NCI-H1930 (cell line): ENCODE measurements around the gene DBNDD1.
"Not testable (repeated sequence)": the region's sequence is repeated elsewhere in the genome, so short reads cannot be mapped to it uniquely, and the experiment has no call there.

Source experiments
- DNase-seq, 2 experiments: peaks; one replicate each; lab custom pipeline; 2025; lab: John Stamatoyannopoulos, UW

DBNDD1 gene, protein sequence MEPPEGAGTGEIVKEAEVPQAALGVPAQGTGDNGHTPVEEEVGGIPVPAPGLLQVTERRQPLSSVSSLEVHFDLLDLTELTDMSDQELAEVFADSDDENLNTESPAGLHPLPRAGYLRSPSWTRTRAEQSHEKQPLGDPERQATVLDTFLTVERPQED

DNA sequence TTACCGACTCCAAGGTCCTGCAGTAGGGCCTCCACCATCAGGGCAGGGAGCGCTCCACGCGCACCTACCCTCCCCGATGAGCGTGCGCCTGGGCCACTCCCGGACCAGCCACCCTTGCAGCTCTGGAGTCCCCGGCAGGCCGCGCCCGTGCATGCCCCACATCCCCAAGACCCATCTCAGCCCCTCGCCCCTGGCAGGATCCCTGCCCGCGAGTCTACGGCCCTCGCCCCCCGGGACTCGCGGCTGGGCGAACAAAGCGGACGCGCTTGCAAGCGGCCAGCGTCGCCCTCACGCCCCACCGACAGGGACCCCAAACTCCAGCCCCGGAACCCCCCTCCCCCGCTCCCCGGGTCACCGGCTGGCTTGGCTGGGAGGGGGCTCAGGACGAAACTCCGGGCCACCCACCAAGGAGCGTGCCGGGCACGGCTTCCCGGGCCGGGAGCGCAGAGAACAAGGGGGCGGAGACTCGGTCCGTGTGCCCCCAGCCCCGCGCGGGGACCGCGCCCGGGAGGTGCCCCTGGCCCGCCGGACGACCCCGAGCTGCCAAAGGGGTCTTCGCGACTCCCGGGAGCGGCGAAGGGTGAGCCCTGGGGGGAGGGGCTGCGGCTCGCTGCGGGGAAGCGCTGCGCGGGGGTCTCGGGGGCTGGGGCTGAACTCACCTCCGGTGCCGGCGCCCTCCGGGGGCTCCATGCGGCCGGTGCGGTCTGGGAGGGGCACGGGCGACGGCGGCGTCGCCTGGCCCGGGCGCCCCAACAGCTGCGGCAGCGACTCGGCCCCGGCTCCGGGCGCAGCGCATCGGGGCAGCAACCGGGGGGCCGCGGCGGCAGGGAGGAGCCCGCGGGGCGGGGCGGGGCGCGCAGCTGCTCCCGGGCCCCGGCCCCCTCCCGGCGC lies at the start of gene DBNDD1:
Gene DBNDD1, minus strand, starts transcription at position 805 of the 891 bp plus-strand sequence. Its CDS starts 115 bp downstream, at position 690.
- no peak for DNase-seq

- DNase-seq, result no peak
These were observed 42.2 kb upstream of the DBNDD1 start for GRCh38 chr16:90061437-90061836.

DNA sequence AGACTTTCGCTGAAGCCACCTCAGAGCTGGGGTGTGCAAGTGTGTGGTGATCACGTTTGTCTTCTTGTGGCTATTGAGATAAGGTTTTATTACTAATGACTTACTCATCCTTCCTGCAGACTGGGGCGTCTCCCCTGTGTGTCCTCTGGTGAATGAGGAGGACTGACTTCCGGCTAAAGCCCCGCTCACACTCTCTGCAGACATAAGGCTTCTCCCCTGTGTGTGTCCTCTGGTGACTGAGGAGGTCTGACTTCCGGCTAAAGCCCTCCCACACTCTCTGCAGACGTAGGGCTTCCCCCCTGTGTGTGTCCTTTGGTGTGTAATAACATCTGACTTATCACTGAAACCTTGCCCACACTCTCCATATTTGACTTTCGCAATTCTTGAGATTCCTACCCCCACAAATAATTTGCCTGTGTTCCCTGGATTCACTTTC lies 38.5 kb upstream of the DBNDD1 start:
- DNase-seq, result no peak

DNA sequence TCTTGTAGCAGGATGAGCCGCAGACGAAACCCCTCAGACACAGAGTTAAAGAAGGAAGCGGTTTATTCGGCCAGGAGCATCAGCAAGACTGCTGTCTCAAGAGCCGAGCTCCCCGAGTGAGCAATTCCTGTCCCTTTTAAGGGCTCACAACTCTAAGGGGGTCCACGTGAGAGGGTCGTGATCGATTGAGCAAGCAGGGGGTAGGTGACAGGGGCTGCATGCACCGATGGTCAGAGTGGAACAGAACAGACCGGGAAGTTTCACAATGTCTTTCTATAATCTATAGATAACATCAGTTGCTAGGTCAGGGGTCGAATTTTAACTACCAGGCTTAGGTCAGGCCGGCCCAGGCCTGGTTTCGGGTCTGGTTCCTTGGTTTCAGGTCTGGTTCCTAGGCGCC lies 37.3 kb upstream of the DBNDD1 start:
- DNase-seq, result not testable (repeated sequence)

DNA sequence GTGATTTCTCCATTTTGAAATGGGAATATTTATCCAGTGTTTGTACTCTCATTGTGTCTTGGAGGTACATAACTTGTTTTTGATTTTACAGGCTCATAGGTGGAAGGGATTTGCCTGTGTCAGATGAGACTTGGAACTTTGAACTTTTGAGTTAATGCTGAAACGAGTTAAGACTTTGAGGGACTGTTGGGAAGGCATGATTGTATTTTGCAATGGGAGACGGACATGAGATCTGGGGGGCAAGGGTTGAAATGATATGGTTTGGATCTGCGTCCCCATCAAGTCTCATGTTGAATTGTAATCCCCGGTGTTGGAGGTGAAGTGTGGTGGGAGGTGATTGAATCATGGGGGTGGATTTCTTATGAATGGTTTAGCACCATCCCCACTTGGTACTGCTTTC lies 36.1 kb upstream of the DBNDD1 start:
- no peak for DNase-seq

- no peak for DNase-seq
These were observed 35.3 kb upstream of the DBNDD1 start for GRCh38 chr16:90054554-90054953.

DNA sequence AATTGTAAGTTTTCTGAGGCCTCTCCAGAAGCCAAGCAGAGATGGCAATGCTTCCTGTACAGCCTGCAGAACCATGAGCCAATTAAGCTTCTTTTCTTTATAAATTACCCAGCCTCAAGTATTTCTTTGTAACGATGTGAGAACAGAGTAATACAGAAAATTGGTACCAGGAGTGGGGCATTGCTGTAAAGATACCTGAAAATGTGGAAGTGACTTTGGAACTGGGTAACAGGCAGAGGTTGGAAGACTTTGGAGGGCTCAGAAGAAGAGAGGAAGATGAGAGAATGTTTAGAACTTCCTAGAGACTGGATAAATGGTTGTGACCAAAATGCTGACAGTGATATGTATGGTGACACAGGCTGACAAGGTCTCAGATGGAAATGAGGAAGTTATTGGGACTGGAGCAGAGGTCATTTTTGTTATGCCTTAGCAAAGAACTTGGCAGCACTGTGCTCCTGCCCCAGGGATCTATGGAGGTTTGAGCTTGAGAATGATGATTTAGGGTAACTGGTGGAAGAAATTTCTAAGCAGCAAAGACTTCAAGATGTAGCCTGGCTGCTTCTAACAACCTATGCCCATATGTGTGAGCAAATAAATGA lies 34.7 kb upstream of the DBNDD1 start:
- DNase-seq, result no peak

- DNase-seq, result no peak
These were observed 31.7 kb upstream of the DBNDD1 start for GRCh38 chr16:90050969-90051368.

- no peak for DNase-seq
These were observed 29.6 kb upstream of the DBNDD1 start for GRCh38 chr16:90048737-90049330.

DNA sequence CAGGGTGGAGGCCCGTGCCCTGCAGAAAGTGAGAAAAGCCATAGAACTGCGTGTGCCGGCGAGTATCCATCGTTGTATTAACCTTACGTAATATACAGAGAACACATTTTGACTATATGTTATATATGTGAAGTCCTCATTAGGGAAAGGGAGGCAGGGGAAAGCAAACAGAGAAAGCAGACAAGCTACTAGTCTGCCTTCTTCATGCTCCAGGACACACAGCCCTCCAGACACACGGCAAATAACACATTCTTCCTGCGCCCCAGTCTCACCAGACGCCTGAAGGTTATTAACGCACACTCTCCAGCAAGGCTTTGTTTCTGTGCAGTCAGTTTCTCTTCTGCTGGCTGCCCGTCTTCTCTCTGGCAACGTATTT lies 29.1 kb upstream of the DBNDD1 start:
- no peak for DNase-seq

GRCh38 chr16:90047714-90048346 lies 28.6 kb upstream of the DBNDD1 start:
- no peak for DNase-seq

GRCh38 chr16:90046971-90047713 lies 27.9 kb upstream of the DBNDD1 start:
- no peak for DNase-seq

GRCh38 chr16:90046122-90046970 lies 27.1 kb upstream of the DBNDD1 start:
- no peak for DNase-seq

DNA sequence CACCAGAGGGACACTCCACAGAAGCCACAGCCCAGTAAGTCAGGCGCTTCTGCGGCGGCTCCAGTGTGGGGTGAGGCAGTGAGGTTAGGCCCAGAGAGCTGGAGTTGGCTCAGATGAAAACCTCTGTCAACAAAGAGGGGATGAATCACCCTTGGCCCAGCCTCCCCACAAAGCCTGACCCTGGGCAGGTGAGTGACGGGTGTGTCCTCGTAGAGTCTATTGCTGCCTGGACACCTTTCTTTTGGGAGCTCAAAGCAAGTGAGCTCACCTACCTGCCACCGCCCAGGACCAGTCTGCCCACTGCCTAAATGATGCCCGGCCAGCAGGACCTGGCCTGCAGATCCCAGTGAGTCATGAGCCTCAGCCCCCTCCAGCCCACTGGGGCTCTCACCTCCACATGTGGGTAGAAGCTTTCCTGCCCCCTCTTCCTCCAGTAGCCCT lies 24.9 kb upstream of the DBNDD1 start:
- no peak for DNase-seq

DNA sequence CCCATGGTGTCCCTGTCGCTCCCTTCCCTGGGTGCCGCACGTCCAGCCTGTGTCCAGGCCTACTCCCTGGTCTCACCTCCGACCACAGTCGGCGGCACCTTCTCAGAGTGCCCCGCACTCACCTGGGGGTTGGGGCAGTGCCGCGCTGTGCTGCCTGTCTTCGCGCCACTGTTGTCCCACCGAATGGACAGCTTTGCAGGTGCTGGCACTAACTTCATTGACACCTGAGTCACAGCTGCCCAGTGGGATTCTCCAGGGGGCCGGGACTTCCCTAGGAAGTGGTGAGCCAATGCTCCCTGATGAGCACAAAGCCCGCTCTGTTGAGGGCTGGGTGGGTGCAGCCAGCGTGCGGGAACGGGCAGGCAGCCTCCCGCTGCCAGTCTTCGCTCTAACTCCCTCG lies 24.3 kb upstream of the DBNDD1 start:
- DNase-seq, result no peak

- no peak for DNase-seq
These were observed 23.8 kb upstream of the DBNDD1 start for GRCh38 chr16:90042946-90043514.

DNA sequence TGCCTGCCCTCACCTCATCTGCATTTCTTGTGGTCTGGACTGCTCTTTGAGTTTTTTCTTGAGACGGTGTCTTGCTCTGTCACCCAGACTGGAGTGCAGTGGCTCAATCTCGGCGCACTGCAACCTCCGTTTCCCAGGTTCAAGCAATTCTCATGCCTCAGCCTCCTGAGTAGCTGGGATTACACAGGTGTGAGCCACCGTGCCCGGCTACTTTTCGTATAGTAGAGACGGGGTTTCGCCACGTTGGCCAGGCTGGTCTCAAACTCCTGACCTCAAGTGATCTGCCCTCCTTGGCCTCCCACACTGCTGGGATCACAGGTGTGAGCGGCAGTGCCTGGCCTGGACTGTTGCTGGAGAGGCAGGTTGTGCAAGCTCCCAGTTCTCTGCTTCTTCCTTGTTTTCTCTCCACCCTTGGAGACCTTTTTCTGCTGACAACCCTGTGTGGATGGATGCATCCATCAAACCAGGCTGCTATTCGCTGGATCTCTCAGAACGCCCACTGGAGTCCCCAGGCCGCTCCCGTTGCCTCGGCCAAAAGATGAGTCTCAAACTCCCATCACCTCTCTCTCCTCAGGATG lies 22.7 kb upstream of the DBNDD1 start:
- DNase-seq, result no peak

- no peak for DNase-seq
These were observed 21.1 kb upstream of the DBNDD1 start for GRCh38 chr16:90040152-90041023.

GRCh38 chr16:90037276-90037675 lies 18.0 kb upstream of the DBNDD1 start:
- DNase-seq, result no peak
